Vagina (tissue), 2 donors: ENCODE data around the gene IGFBP2. TPM values are rescaled to one million over a fixed set of nuclear protein-coding genes. Genes with fewer than 3 reads are reported as not detected.

Source experiments
- DNase-seq, 2 donors: peaks; one replicate each; pipeline ENCODE4 v3.0.0-alpha.2; 2017; ENCODE audit errors: extremely low spot score in 2 of 2
- H3K27ac ChIP-seq: fragments of 200-600 bp; sonication (generic); one replicate; pipeline ENCODE4 v1.5.1; 2019
- H3K27me3 ChIP-seq: fragments of 200-600 bp; sonication (generic); one replicate; pipeline ENCODE4 v1.5.1; 2019
- H3K36me3 ChIP-seq, 2 donors: fragments of 200-600 bp; sonication (generic); one replicate each; pipeline ENCODE4 v1.5.1; 2017 to 2019
- H3K4me1 ChIP-seq: fragments of 200-600 bp; sonication (generic); one replicate; pipeline ENCODE4 v1.5.1; 2019
- H3K4me3 ChIP-seq, 2 donors: fragments of 200-600 bp; sonication (generic); 1 replicate in 1 of 2; 2 replicates in 1 of 2; pipeline ENCODE4 v1.5.1; 2016 to 2019
- H3K9me3 ChIP-seq: fragments of 200-600 bp; sonication (generic); one replicate; pipeline ENCODE4 v1.5.1; 2019
- CTCF ChIP-seq, 3 experiments: fragments of 450-650 bp in 2 of 3; fragments of 200-600 bp in 1 of 3; sonication (generic) in 1 of 3; IDR thresholded peaks; one replicate each; pipeline ENCODE4 v1.5.1; 2017 to 2019; ENCODE audit warnings: antibody characterized with exemption in 3 of 3, mild to moderate bottlenecking in 2 of 3, moderate library complexity in 2 of 3
- POLR2A ChIP-seq, 2 donors: fragments of 450-650 bp; IDR thresholded peaks; one replicate each; pipeline ENCODE4 v1.6.1; 2017; ENCODE audit warnings: antibody characterized with exemption in 2 of 2, mild to moderate bottlenecking in 2 of 2, moderate library complexity in 2 of 2
- POLR2AphosphoS5 ChIP-seq, 2 donors: sonication (generic); formaldehyde crosslinking; IDR thresholded peaks; one replicate each; pipeline ENCODE4 v1.9.0; 2017; ENCODE audit warnings: antibody characterized with exemption in 2 of 2, mild to moderate bottlenecking in 2 of 2, low read depth in 1 of 2; ENCODE audit not compliant: insufficient read depth in 1 of 2
- intact Hi-C: fragments of 100-400 bp; cut with DNase I; formaldehyde crosslinking; loops from one replicate; pipeline ENCODE4 v1.15.1; 2023
- total RNA-seq: library from RNA; depleted of rRNA; stranded (reverse); fragments of >200 nt; gene quantifications from one replicate; pipeline ENCODE4 v1.2.3, GENCODE V29; 2016

Gene IGFBP2
- total RNA-seq, 1 donor from 2014 or later: 82.7 TPM

GRCh38 chr2:216702756-216703155 is 69.5 kb downstream of the IGFBP2 start:
- no peak for DNase-seq
- no peak for TF ChIP-seq CTCF (IDR thresholded peaks at IDR 0.05)
- no peak for TF ChIP-seq POLR2AphosphoS5 (IDR thresholded peaks at IDR 0.05; ENCODE audit: insufficient read depth in 1 of 2, low read depth in 1 of 2)
- TF ChIP-seq POLR2A (IDR thresholded peaks at IDR 0.05): no peak
- H3K4me1 ChIP-seq: peaks cover 30% of the 10 kb centered on the region
- intact Hi-C loops: no loop called here
- H3K4me3 ChIP-seq: no peak overlapping the region
- H3K9me3 ChIP-seq: no peaks in the 10 kb centered on the region
- H3K36me3 ChIP-seq: no peaks in the 10 kb centered on the region
- H3K27ac ChIP-seq: peak overlapping the region; percentile 19
- H3K27me3 ChIP-seq: no peaks in the 10 kb centered on the region

GRCh38 chr2:216710551-216711301 is 77.5 kb downstream of the IGFBP2 start:
- TF ChIP-seq POLR2AphosphoS5 (IDR thresholded peaks at IDR 0.05; ENCODE audit: insufficient read depth in 1 of 2, low read depth in 1 of 2) (peak in 1 of 2 donors; percentile 59), CTCF (IDR thresholded peaks at IDR 0.05) (no peak)
- DNase-seq: no peak
- intact Hi-C loops: loop anchor here (5.0 kb wide), 1 partner anchor 67 kb away; no protein-coding TSS in a partner anchor

GRCh38 chr2:216711348-216711747 is 78.1 kb downstream of the IGFBP2 start:
- no peak overlapping the region for H3K4me3 ChIP-seq
- H3K27ac ChIP-seq: peak overlapping the region; percentile 81
- H3K27me3 ChIP-seq: no peaks in the 10 kb centered on the region
- no peak for TF ChIP-seq CTCF (IDR thresholded peaks at IDR 0.05)
- no peak for TF ChIP-seq POLR2AphosphoS5 (IDR thresholded peaks at IDR 0.05; ENCODE audit: insufficient read depth in 1 of 2, low read depth in 1 of 2)
- no peak for TF ChIP-seq POLR2A (IDR thresholded peaks at IDR 0.05)
- no peaks in the 10 kb centered on the region for H3K9me3 ChIP-seq
- intact Hi-C loops: loop anchor here (5.0 kb wide), 1 partner anchor 66 kb away; no protein-coding TSS in a partner anchor
- DNase-seq: no peak
- H3K36me3 ChIP-seq: no peaks in the 10 kb centered on the region
- peaks cover 64% of the 10 kb centered on the region for H3K4me1 ChIP-seq

More at GRCh38 chr2:216710551-216711301, 77.5 kb downstream of the IGFBP2 start:
- Histone ChIP-seq H3K27ac (peak overlapping the region; percentile 81), H3K36me3 (no peaks in the 10 kb centered on the region), H3K9me3 (no peaks in the 10 kb centered on the region), H3K27me3 (no peaks in the 10 kb centered on the region), H3K4me3 (no peak overlapping the region), H3K4me1 (peaks cover 57% of the 10 kb centered on the region)

- Histone ChIP-seq H3K4me1 (peaks cover 79% of the 10 kb centered on the region), H3K27me3 (no peaks in the 10 kb centered on the region), H3K36me3 (no peaks in the 10 kb centered on the region), H3K9me3 (no peaks in the 10 kb centered on the region), H3K4me3 (no peak overlapping the region), H3K27ac (peak overlapping the region; percentile 81)
- intact Hi-C loops: loop anchor here (5.0 kb wide), 1 partner anchor 63 kb away; no protein-coding TSS in a partner anchor
- no peak for DNase-seq
- peak in 1 of 2 donors; percentile 67 for TF ChIP-seq POLR2AphosphoS5 (IDR thresholded peaks at IDR 0.05; ENCODE audit: insufficient read depth in 1 of 2, low read depth in 1 of 2)
- no peak for TF ChIP-seq POLR2A (IDR thresholded peaks at IDR 0.05)
- TF ChIP-seq CTCF (IDR thresholded peaks at IDR 0.05): no peak
Observed at GRCh38 chr2:216713691-216714336, 80.6 kb downstream of the IGFBP2 start.

Other genes with a start within 250 kb of the IGFBP2 start
- 36.1 TPM for gene SMARCAL1, start 220.9 kb upstream of the IGFBP2 start, total RNA-seq
- 1,089 TPM for gene RPL37A, start 134.6 kb upstream of the IGFBP2 start, total RNA-seq
- 1,041 TPM for gene IGFBP5, start 62.1 kb downstream of the IGFBP2 start, total RNA-seq
- not detected for gene TNP1, start 226.6 kb downstream of the IGFBP2 start, total RNA-seq